ENCODE measurements around the gene GRAMD2A. TPM values are rescaled to one million over a fixed set of nuclear protein-coding genes. Genes with fewer than 3 reads are reported as not detected.
A peak's percentile ranks its signal among the peaks of the same experiment; 100 is the strongest.

The GRAMD2A gene
- total RNA-seq, 3 donors from 2014 or later, result 0.98 to 8.0 (median 2.5) TPM

DNA sequence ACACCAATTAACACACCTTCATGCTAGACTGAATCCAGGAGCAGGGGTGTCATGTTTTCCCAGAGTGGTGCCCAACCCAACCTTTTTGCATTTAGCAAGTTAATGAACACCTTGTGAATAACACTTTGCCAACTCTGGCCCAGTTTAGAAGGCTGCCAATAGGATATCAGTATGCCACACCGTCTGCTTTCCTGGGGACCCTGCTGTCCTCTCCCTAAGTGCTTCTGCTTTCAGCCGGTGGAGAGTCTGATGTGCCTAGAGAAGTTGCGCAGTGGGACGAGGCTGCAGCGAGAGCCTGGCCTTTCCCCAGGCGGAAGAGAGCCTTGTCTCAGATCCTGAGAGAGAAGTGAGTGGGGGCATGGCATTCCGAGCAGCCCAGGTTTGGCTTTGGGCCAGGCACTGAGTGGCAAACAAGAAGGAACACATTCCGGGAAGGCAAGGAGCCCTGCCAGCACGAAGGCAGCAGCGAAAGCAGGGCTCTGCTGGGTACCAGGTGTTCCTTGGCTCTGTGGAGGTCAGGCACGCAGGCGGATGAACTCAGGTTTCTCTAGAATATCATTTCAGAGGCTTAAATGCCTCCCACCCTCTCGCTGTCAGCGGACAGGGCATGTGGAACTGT, 42.5 kb downstream of the GRAMD2A start:
- ATAC-seq (peak; percentile 83), DNase-seq (peak; percentile 85 to 89 (median 87))
- intact Hi-C loops (cut with DNase I, micrococcal nuclease), result no loop called here
- Histone ChIP-seq H3K9me3 (no peaks in the 10 kb centered on the region), H3K36me3 (ENCODE audit: low read depth) (no peaks in the 10 kb centered on the region), H3K4me3 (peak overlapping the region; percentile 10), H3K4me1 (ENCODE audit: low read depth) (peaks cover 20% of the 10 kb centered on the region)
- TF ChIP-seq, protein P1, sequence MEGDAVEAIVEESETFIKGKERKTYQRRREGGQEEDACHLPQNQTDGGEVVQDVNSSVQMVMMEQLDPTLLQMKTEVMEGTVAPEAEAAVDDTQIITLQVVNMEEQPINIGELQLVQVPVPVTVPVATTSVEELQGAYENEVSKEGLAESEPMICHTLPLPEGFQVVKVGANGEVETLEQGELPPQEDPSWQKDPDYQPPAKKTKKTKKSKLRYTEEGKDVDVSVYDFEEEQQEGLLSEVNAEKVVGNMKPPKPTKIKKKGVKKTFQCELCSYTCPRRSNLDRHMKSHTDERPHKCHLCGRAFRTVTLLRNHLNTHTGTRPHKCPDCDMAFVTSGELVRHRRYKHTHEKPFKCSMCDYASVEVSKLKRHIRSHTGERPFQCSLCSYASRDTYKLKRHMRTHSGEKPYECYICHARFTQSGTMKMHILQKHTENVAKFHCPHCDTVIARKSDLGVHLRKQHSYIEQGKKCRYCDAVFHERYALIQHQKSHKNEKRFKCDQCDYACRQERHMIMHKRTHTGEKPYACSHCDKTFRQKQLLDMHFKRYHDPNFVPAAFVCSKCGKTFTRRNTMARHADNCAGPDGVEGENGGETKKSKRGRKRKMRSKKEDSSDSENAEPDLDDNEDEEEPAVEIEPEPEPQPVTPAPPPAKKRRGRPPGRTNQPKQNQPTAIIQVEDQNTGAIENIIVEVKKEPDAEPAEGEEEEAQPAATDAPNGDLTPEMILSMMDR (IDR thresholded peaks at IDR 0.05), result no peak

DNA sequence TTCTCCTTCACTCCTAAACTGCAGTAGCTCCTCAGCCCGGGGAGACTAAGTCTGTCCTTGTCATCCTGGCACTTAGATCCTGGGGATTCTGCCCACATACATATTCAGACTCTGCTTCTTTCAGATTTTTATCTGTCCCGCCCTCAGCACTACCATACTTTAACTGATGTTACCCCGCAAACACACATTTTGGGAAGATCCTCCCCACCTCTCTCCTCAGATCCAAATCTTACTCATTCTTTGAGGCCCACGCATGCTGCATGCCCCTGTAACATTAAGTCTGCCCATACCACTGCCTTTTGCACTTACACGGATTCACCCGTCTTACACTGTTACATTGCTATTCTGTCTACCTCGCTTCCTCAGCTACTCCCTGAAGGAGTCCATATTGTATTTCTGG, 43.3 kb downstream of the GRAMD2A start:
- no peak for DNase-seq
- no peak for ATAC-seq
- intact Hi-C loops (cut with DNase I, micrococcal nuclease), result no loop called here
- TF ChIP-seq, protein P1 (IDR thresholded peaks at IDR 0.05), result no peak
- no peaks in the 10 kb centered on the region for H3K9me3 ChIP-seq
- no peaks in the 10 kb centered on the region for H3K36me3 ChIP-seq (ENCODE audit: low read depth)
- H3K4me3 ChIP-seq, result no peak overlapping the region
- H3K4me1 ChIP-seq (ENCODE audit: low read depth), result peaks cover 20% of the 10 kb centered on the region

DNA sequence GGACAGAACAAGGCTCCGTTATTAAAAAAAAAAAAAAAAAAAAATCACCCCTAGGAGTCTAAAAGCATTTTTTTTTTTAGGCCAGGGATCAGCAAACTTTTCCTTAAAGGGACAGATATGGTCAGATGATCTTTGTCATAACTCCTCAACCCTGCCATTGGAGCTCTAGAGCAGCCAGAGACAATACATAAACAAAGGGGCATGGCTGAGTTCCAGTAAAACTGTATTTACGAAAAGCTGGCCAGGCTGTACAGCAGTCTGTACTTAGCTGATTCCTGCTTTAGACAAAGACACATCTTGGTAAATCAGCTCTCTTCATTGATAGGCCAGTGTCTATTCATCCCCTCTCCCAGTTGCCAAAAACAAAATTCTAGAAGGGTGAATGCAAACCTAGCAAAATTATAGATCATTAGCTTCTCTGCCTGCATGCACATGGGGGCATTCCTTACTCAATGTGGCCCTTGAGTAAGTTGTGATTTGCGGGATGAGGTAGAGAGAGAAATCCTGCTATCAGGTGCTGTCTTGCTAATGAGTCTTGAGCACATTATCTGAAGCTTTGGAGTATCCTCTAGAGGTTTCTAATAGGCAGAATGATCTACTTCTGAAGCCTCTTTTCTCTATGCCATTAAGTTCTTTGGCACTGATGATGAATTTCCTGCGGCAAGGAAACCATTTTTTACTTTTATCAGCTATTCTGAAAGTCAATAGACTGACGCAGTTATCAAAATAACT, 44.2 kb downstream of the GRAMD2A start:
- TF ChIP-seq, protein P1 (IDR thresholded peaks at IDR 0.05), result no peak
- ATAC-seq (no peak), DNase-seq (no peak)
- intact Hi-C loops (cut with DNase I, micrococcal nuclease), result no loop called here
- Histone ChIP-seq H3K9me3 (no peaks in the 10 kb centered on the region), H3K4me1 (ENCODE audit: low read depth) (peaks cover 20% of the 10 kb centered on the region), H3K36me3 (ENCODE audit: low read depth) (no peaks in the 10 kb centered on the region), H3K4me3 (no peak overlapping the region)

DNA sequence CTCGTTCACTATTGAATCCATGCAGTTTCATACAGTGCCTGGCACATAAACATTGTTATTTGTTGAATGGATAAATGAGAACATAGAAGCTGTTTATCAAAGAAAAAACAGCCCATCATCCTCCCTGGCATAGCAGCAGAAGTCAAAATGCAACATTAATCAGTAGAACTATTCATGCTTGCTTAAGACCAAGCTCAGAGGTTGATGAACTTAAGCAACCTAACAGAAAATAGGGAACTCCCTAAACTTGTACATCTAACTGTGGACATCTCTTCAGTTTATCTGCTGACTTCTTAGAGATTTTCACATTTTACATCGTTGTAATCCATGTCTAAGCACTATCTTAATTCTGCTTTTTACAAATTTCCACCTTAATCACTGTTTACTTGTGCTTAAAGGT, 50.2 kb downstream of the GRAMD2A start:
- Histone ChIP-seq H3K36me3 (ENCODE audit: low read depth) (no peaks in the 10 kb centered on the region), H3K4me1 (ENCODE audit: low read depth) (peaks cover under 1% of the 10 kb centered on the region), H3K4me3 (no peak overlapping the region), H3K9me3 (no peaks in the 10 kb centered on the region)
- intact Hi-C loops (cut with DNase I, micrococcal nuclease), result no loop called here
- DNase-seq (no peak), ATAC-seq (no peak)
- TF ChIP-seq, protein P1 (IDR thresholded peaks at IDR 0.05), result no peak

DNA sequence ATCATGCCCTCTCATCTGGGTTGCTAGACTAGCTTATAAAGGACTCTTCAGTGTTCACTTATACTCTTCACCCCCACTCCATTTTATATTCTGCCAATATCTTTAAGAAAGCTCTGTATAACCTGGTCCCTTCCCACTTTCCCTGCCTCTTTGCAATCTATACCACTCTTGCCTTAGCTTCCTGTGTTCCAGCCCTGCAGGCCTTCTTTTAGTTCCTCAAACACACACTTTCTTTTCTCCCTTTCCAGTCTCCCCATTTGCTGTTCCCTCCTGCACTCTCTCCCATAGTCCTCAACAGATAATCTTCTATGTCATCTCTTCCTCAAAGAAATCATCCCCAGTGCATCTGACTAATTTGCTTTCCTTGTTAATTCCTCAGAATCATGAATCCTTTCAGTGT, 50.7 kb downstream of the GRAMD2A start:
- H3K9me3 ChIP-seq, result no peaks in the 10 kb centered on the region
- H3K36me3 ChIP-seq (ENCODE audit: low read depth), result no peaks in the 10 kb centered on the region
- intact Hi-C loops (cut with DNase I, micrococcal nuclease), result no loop called here
- H3K4me1 ChIP-seq (ENCODE audit: low read depth), result peaks cover 5% of the 10 kb centered on the region
- DNase-seq (no peak), ATAC-seq (no peak)
- no peak overlapping the region for H3K4me3 ChIP-seq
- TF ChIP-seq, protein P1 (IDR thresholded peaks at IDR 0.05), result no peak

Measured in mucosa of descending colon (tissue), 3 donors.